AG10803 (cell line): Measurements from ENCODE around the gene FAM174A.

Experiments
- DNase-seq: peaks from one replicate; pipeline ENCODE4 v3.0.0; 2010; ENCODE audit warnings: low read depth
- H3K4me3 ChIP-seq: 2 replicates; pipeline ENCODE4 v1.5.1; 2011; ENCODE audit warnings: mild to moderate bottlenecking, low read length, control low read depth
- TF ChIP-seq, protein P1 (sequence below): conservative IDR thresholded peaks from 2 replicates; pipeline ENCODE4 v1.5.1; 2011; ENCODE audit warnings: mild to moderate bottlenecking, low read length, control low read depth, inconsistent platforms

Gene FAM174A

DNA sequence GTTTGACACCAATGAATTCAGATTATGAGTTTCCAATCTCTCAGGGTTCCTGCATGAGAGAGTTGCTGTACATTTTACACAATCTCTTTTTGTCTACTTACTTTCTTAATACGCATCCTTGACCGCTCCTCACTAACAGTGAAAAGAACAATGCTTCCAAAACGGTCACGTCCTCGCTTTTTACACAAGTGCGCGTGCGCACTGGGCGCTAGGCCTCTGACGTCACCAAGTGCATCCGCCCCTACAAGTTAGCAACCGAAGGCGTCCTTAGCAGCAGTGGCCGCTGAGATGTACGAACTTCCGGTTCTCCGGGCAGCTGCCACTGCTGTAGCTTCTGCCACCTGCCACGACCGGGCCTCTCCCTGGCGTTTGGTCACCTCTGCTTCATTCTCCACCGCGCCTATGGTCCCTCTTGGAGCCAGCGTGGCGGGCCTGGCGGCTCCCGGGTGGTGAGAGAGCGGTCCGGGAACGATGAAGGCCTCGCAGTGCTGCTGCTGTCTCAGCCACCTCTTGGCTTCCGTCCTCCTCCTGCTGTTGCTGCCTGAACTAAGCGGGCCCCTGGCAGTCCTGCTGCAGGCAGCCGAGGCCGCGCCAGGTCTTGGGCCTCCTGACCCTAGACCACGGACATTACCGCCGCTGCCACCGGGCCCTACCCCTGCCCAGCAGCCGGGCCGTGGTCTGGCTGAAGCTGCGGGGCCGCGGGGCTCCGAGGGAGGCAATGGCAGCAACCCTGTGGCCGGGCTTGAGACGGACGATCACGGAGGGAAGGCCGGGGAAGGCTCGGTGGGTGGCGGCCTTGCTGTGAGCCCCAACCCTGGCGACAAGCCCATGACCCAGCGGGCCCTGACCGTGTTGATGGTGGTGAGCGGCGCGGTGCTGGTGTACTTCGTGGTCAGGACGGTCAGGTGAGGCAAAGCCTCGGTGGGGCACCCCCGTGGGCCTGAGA lies at the start of gene FAM174A:
Gene FAM174A, plus strand, starts transcription at position 315 of the 946 bp plus-strand sequence. Its CDS starts 157 bp downstream, at position 472.
- peak within 1 kb of the TSS; percentile 85 for H3K4me3 ChIP-seq
- DNase-seq, result peak; percentile 94
- TF ChIP-seq, protein P1, sequence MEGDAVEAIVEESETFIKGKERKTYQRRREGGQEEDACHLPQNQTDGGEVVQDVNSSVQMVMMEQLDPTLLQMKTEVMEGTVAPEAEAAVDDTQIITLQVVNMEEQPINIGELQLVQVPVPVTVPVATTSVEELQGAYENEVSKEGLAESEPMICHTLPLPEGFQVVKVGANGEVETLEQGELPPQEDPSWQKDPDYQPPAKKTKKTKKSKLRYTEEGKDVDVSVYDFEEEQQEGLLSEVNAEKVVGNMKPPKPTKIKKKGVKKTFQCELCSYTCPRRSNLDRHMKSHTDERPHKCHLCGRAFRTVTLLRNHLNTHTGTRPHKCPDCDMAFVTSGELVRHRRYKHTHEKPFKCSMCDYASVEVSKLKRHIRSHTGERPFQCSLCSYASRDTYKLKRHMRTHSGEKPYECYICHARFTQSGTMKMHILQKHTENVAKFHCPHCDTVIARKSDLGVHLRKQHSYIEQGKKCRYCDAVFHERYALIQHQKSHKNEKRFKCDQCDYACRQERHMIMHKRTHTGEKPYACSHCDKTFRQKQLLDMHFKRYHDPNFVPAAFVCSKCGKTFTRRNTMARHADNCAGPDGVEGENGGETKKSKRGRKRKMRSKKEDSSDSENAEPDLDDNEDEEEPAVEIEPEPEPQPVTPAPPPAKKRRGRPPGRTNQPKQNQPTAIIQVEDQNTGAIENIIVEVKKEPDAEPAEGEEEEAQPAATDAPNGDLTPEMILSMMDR, result no peak

DNA sequence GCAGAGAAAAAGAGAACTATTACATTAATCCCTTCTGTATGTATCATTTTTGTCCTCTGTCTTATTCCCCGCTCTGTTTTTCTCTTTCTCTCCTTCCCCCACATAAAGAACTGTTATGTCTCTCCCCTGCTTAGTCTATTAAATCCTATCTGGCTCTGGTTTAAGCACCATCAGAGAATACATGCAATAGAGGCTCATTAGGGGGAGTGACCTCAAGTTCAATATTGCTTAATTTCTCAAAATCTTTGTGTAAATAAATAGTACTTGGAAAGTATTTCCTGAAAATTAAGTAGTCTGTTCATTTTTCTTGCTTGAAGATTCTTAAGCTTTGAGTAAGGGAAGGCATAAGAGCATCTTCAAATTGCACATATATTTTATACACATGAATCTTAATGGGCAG lies 41.2 kb upstream of the FAM174A start:
- H3K4me3 ChIP-seq, result no peak overlapping the region
- DNase-seq, result no peak
- TF ChIP-seq, protein P1, result no peak

DNA sequence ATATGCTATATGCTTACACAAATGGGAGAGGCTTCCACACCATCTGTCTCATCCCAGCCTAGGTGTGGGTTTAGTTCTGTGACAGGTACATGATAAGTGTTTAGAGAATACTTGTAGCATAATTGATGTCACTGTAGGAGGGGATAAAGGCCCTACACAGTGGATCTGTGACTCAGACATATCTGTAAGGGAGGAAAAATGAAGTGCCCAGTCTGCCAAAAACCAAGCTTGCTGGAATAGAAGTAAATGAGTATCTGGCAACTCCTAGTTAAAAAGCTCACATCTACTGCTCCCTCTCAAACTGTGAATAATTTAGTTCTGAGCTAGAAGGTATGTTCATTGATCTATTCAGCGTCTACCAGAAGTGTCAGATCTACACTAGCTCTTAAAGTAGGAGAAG lies 38.9 kb upstream of the FAM174A start:
- H3K4me3 ChIP-seq, result no peak overlapping the region
- no peak for DNase-seq
- TF ChIP-seq, protein P1, result no peak

- TF ChIP-seq, protein P1, result no peak
- no peak for DNase-seq
- no peak overlapping the region for H3K4me3 ChIP-seq
These were observed 32.5 kb upstream of the FAM174A start for GRCh38 chr5:100502684-100503083.

- no peak overlapping the region for H3K4me3 ChIP-seq
- peak; percentile 81 for DNase-seq
- TF ChIP-seq, protein P1, result no peak; the same call in 1 of the 2 replicates
These were observed 29.0 kb upstream of the FAM174A start for GRCh38 chr5:100505984-100506670.

GRCh38 chr5:100516285-100516684 lies 18.9 kb upstream of the FAM174A start:
- H3K4me3 ChIP-seq, result no peak overlapping the region
- TF ChIP-seq, protein P1, result no peak
- no peak for DNase-seq
